SIG-M5 (cell line): ENCODE results near the gene ZDHHC1.

Experiments used
- DNase-seq: peaks from one replicate; lab custom pipeline; 2025; lab: John Stamatoyannopoulos, UW

ZDHHC1 gene

DNA sequence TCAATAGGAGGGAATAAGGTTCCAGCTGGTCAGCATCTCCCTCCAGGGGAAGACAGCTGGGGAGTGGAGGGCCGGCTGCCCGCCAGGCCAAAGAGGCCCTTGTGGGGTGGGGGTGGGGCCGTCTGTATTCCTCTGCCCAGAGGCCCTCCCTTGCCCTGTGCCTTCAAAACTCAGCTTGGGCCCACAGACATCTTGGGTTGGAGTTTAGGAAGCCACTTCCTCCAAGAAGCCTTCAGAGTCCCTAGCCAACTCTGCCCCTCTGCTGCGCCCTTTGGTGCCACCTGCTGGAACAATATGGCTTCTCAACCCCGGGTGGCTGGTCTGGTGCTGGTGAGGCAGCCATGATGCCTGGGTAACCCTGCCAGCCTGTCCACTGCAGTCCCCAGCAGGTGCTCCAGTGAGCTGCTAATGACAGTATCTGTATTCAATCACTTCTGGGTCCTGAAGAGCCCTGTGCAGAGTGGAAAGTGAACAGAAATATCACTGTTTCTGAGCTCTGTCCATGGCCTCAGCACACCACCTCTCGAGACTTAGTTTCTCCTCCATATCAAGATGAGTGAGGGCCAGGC is 31.3 kb upstream of the ZDHHC1 start:
- no peak for DNase-seq

DNA sequence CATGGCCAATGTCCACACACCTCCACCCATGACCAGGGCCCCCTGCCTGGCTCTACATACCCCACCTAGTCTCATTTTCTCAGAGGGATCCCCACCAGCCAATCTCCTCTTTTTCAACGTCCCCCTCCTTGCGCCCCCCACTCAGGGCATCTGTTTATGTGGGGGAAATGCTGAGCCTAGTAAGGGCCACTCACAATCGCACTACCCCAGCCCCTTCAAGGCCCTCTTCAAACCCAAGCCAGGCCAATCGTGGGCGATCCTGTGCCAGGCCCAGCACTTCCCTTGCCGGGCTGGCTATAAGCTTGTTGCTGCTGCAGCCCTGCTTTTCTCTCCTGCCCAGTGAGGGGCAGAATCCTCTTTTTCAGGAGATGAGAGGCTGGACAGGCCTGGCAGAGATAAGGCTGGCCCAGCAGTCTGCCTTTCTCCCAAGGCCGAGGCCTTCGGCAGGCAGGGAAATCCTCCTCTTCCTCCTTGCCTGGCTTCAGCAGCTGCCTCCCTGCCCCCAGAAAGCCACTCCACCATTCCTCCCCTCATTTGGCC is 30.8 kb upstream of the ZDHHC1 start:
- DNase-seq, result no peak

DNA sequence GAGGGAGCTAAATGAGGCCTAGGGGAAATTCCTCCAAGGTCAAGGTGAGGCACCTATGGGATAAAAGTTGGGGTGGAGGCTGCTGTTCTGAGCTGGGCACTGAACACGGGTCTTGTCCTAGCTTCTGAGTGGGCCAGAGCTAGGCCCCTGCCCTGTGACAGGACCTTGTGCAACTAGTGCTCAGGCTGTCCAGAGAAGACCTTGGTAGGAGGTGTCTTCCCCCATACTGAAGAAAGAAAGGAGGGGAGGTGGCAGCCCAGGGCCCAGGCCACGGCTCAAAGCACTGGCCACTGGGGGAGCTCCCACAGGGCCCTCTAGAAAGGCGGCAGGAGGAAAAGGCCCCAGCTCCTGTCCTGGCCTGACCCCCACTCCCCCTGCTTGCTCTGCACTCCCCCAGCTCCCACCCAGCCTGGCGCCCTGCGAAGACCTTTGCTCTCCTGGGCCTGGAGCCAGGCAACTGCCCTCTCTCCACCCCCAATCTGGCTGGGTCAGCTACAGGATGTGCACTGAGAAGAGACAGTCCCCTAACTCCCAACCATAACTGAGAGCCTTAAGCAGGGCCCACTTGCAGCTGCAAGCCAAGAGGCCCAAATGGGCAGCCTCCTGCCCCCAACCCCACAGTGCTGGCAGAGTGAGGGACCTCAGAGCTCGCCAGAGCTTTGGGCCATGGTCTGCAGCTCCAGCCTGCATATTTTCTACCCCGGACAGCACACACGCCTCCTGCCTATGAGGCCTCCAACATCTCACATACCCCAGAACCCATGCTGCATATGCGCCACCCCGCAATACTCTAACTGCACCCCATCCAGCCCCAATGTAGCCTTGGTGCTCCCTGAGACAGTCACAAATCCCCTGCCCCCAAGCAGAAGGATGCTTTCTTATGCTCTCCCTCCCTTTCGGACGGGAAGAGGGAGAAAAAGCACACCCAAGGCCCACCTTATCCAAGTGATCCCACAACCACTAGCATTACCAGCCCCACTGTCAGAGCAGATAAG is 29.9 kb upstream of the ZDHHC1 start:
- no peak for DNase-seq

- no peak for DNase-seq
Measured at GRCh38 chr16:67445441-67445912, 29.2 kb upstream of the ZDHHC1 start.

GRCh38 chr16:67445126-67445426 is 28.8 kb upstream of the ZDHHC1 start:
- DNase-seq, result no peak

- DNase-seq, result no peak
Measured at GRCh38 chr16:67444259-67445125, 28.2 kb upstream of the ZDHHC1 start.

GRCh38 chr16:67443265-67443664 is 27.0 kb upstream of the ZDHHC1 start:
- no peak for DNase-seq

GRCh38 chr16:67442581-67443255 is 26.4 kb upstream of the ZDHHC1 start:
- DNase-seq, result no peak

DNA sequence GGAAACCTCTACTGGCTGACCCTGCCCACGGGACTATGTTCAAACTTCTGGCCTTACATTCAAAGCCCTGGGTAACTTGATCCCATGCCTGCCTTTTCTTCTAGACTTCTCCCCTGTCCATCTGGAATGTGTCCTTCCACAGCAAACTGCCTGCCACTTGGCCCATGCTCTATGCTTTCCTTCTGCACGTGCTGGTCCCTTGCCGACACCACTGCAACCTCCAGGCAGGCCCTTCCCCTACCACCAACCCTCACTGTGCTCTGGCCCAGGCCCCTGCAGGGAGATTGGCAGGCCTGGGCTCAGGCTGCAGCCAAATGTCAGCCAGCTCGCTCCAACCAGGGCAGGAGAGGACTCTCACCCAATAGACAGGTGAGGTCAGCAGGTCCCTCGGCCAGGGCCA is 25.6 kb upstream of the ZDHHC1 start:
- no peak for DNase-seq

- no peak for DNase-seq
Measured at GRCh38 chr16:67441271-67441753, 25.0 kb upstream of the ZDHHC1 start.

DNA sequence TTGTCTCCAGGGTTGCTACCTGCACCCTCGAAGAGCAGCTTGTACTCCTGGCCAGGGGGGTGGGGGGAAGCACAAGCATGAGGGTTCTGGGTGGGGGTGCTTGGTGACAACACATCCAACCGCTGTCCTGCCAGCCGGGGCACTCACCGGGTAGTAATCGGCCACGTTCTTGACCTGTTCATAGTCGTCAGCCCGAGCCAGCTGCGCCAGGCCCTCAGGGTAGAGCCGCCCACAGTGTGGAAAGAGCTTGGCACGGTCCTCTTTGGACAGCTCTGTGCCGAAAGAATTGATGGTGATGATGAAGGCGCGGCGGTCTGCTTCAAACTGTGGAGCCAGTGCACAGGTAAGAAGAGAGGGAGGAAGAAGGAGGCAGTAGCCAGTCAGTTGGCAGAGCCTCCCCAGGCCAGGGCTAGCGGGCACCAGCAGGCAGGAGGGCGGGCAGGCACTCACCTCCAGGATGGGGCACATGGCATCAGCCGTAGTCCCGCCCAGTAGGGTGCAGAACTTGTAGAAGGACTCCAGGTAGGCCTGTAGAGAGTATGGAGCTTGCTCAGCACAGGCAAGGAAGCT is 22.6 kb upstream of the ZDHHC1 start:
- no peak for DNase-seq

DNA sequence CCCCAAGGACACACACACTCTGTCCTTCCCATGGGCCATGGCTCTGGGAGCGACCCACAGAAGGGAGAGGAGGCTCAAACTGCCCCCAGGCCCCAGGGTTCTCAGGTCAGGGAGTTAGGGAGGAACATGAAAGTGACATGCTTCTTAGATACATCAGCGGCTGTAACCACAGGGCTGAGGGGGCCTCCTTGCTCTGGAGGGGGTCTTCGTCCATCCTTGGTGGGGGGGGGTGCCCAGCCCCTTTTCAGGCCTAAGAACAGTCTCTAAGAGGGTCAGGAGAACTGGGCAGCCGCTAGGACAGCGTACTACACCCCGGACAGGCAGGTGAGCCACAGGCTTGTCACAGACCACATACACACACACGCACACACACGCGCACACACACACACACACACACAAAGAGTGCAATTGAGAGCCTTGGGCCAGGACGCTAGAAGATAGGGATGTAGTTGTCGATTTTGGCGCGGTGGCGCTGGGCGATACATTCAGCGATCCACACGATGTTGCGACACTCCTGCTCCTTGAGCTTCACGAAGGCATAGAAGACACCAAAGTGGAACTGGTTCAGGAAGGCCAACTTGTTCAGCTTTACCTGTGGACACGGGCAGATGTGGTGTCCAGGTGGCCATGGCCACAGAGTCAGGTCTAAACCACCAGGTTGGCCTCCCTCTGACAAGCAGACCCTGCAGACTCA is 22.0 kb upstream of the ZDHHC1 start:
- DNase-seq, result no peak

DNA sequence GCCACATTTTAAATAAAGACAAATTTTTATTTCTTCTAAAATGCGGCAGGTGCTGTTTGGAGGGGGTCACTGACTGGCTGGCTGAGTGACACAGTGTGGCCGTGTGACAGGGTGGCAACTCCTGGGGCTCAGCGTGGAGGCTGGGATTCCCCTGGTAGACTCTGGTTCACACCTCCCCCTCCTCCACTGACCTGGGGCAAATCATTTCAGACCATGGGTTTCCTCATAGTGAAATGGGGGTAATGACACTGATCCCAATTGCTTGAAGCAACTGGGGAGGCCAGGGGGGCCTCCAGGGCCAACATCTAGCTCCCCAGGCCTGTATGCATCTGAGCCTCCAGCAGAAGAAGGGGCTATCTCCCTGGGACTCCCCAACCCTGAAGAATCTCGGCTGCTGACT is 21.2 kb upstream of the ZDHHC1 start:
- DNase-seq, result no peak

- DNase-seq, result no peak
Measured at GRCh38 chr16:67436640-67437193, 20.4 kb upstream of the ZDHHC1 start.

DNA sequence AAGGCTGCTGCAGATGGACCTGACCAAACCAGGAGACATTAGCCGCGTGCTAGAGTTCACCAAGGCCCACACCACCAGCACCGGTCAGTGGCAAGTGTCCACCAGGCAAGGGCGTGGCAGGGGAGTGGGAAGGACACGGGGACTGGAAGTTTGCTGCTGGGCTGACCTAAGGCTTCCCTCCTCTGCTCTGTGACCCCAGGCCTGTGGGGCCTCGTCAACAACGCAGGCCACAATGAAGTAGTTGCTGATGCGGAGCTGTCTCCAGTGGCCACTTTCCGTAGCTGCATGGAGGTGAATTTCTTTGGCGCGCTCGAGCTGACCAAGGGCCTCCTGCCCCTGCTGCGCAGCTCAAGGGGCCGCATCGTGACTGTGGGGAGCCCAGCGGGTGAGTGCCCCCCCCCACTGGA is 19.5 kb upstream of the ZDHHC1 start:
- DNase-seq, result no peak

DNA sequence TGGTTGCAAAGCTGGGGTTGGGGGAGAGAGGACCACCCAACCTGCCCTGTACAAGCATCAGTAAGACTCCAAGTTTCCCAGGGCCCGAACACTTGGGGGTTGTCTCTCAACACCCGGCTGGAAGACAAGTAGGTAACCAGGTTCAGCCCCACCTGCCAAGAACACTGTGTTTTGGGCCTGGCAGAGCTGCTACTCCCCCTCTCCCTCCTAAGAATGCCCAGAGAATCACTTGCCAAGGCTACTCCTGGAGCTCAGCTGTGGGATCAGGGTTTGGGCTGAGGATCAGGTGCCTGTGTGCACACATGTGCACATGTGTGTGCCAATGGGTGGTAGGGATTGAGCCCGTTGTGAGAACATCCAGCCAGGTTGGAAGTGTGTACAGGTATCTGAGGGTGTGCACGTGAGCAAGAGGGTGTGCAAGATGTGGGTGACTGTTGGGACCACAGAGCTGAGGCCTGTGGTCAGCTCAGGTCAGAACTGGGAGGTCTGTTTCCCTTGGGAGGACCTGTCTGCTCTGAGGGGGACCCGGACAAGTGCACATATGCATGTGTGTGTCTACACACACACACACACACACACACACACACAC is 16.9 kb upstream of the ZDHHC1 start:
- DNase-seq, result no peak

GRCh38 chr16:67432506-67432890 is 16.2 kb upstream of the ZDHHC1 start:
- no peak for DNase-seq

- DNase-seq, result no peak
Measured at GRCh38 chr16:67431775-67432505, 15.7 kb upstream of the ZDHHC1 start.
